NCI-H69 (cell line): ENCODE results near the gene RNF44.
A peak's percentile ranks its signal among the peaks of the same experiment; 100 is the strongest.
"Not testable (repeated sequence)": the region's sequence is repeated elsewhere in the genome, so short reads cannot be mapped to it uniquely, and the experiment has no call there.

ENCODE experiments used
- DNase-seq: peaks from one replicate; lab custom pipeline; 2025; lab: John Stamatoyannopoulos, UW

Gene RNF44

DNA sequence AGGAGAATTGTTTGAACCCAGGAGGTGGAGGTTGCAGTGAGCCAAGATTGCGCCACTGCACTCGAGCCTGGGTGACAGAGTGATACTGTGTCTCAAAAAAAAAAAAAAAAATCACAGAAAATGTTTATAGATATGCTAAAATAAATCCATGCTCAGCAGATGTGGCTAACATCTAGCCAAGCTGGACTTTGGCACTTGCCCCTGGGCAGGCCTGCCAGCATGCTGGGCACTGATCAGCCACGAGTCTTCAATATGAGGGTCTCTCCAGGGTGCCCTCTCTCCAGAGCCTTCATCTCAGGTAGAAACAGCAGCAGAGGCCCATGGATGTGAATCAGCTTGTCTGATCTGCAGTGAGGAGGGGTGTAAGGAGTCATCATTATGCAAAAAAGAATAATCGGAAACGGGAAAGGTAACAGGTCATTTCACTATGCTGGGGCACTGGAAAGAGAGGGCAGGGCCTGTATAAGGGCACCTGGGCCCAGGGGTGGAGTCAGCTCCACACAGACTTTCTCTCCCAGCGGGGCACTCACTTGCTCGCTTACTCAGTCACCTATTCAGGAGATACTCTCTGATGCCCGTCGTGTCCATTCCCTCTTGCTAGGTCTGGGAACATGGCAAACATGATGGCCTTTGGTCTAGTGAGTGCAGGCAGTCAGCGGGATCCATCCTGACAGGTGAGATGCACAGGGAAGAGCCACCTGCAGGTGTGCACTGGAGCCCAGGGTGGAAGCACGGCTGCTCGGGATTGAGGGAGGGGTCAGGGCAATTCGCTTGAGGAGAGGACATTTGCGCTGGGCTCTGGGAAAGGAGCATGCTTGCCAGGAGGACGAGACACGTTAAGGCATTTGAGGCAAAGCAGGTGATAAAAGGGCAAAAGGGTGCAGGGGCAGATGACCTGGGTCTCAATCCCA, 17.1 kb downstream of the RNF44 start:
- DNase-seq, result peak; percentile 30

DNA sequence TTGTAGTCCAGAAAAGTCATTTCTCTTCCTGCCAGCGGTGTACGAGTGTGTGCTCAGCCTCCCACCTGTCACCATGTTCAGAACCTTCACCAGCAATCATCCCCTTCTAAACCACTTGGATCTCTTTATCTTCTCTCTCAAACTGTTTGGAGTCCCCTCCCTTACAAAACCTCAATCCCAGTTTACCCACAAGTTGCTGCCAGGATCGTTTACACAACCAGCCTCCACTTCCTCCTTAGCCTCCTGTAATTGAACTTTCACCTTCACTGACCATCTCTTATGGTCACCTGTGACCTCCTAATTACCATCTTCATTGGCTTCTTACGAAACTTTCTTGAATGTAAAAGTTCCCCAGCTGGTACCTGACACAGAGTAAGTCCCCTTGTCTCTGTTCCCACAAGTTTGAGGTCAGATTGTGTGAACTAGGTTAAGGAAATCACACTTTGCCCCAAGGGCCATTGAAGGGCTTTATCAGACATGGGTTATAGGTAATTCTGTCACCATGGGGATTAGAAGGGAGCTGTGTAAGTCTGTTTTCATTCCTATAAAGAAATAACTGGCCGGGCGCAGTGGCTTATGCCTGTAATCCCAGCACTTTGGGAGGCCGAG, 20.0 kb downstream of the RNF44 start:
- no peak for DNase-seq

- DNase-seq, result no peak
These were observed 21.8 kb downstream of the RNF44 start for GRCh38 chr5:176515396-176515795.

DNA sequence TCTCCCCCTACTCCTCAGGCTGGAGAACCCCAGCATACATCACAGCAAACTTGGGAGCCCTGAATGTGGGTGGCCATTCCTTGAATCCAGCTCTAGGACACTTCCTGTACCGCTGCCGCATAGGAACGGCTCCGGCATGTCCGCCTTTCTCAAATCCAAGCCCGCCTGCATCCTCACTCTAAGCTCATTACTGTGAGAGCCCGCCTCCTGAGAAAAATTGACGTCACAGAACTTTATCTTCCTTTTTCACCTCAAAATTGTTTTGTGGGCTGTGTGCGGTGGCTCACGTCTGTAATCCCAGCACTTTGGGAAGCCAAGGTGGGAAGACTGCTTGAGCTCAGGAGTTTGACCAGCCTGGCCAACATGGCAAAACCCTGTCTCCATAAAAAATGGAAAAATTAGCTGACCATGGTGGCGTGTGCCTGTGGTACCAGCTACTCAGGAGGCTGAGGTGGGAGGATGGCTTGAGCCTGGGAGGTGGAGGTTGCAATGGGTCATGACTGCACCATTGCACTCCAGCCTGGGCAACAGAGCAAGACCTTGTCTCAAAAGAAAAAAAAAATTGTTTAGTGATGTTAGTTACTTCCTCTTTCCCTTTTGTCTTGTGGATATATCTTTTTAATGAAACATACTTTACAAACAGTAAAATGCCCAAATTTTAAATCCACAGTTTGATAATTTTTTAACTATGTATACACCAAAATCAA, 22.8 kb downstream of the RNF44 start:
- DNase-seq, result no peak

DNA sequence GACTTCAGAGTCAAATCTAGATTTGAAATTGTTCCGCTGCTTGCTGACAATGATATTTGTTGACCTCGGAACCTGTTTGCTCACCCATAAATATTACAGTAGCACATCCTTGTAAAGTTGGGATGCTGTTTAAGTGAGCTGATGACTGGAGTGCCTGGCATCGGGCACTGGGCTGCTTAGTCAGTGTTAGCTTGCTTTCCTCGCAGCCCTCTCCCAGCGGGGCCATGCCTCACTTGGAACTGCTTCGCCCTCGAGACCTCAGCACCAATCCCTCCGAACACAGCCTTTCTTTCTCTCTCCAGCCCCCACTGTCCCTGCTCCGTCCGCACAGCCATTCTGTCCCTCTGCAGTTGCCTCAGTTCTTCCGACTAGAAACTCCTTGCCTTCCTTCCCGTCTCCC, 23.4 kb downstream of the RNF44 start:
- no peak for DNase-seq

GRCh38 chr5:176508603-176509002, 28.6 kb downstream of the RNF44 start:
- no peak for DNase-seq

- no peak for DNase-seq
These were observed 29.3 kb downstream of the RNF44 start for GRCh38 chr5:176507911-176508310.

GRCh38 chr5:176503496-176503895, 33.7 kb downstream of the RNF44 start:
- DNase-seq, result no peak

GRCh38 chr5:176501333-176501732, 35.9 kb downstream of the RNF44 start:
- DNase-seq, result no peak

- DNase-seq, result no peak
These were observed 36.7 kb downstream of the RNF44 start for GRCh38 chr5:176500511-176500910.

DNA sequence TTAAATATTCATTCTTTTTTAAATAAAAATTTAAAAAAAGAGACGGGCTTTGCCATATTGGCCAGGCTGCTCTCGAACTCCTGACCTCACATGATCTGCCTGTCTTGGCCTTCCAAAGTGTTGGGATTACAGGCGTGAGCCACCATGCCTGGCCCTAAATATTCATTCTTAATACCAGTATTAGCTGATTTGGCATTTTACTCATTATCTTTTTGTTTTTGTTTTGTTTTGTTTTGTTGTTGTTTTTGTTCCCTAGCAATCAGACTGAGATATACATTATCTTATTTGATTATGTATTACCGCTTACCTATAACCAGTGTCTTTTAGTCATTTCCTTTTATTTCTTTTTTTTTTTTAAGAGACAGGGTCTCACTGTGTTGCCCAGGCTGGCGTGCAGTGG, 37.9 kb downstream of the RNF44 start:
- no peak for DNase-seq

GRCh38 chr5:176497852-176498251, 39.4 kb downstream of the RNF44 start:
- no peak for DNase-seq

DNA sequence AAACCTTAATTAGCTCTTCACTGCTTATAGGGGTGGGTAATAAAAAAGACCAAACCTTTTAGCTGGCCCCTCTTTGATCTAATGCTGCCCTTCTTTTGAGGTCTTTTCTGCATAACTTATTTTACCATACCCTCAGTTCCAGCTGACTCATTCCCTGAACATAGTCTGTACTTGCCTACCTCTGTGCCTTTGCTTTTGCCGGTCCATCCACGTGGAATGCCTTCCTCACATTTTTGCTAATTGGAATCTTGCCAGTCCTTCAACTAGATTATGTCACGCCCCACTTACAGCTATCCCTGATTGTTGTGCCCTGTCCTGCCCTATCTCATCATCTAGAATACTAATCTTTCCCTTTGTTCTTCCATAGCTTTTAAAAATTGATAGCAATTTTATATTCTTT, 44.8 kb downstream of the RNF44 start:
- no peak for DNase-seq

GRCh38 chr5:176491901-176492300, 45.3 kb downstream of the RNF44 start:
- DNase-seq, result no peak

DNA sequence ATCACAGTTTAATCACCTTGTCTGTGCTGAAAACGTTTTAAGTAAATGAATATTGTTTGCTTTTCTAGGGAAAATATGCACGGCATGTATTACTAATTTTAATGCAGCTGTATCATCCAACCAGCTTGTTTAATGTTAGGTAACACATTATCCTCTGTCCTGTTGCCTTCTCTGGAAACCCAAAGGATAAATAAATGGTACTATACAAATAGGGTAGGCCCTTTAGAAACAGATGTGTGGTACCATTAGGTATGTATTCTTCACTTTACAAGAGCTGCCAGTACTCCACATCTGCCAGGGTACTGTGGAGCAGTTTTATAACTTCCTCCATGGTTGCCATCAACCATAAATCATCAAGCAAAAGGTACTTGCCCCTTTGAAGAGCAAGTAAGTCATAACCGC, 46.1 kb downstream of the RNF44 start:
- DNase-seq, result no peak

- DNase-seq, result no peak
These were observed 46.9 kb downstream of the RNF44 start for GRCh38 chr5:176490301-176490700.

GRCh38 chr5:176489077-176489476, 48.1 kb downstream of the RNF44 start:
- DNase-seq, result no peak

DNA sequence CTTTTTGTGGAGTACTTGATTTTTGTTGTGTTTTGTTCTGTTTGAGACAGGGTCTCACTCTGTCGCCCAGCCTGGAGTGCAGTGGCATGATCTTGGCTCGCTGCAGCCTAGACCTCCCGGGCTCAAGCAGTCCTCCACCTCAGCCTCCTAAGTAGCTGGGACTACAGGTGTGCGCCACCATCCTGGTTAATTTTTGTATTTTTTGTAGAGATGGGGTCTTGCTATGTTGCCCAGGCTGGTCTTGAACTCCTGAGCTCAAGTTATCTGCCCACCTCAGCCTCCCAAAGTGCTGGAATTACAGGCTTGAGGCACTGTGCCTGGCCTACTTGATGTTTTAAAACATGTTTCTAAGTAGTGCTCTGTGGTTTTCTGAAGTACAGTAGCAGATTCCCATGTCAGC, 50.0 kb downstream of the RNF44 start:
- not testable (repeated sequence) for DNase-seq

GRCh38 chr5:176486189-176486757, 50.9 kb downstream of the RNF44 start:
- no peak for DNase-seq

DNA sequence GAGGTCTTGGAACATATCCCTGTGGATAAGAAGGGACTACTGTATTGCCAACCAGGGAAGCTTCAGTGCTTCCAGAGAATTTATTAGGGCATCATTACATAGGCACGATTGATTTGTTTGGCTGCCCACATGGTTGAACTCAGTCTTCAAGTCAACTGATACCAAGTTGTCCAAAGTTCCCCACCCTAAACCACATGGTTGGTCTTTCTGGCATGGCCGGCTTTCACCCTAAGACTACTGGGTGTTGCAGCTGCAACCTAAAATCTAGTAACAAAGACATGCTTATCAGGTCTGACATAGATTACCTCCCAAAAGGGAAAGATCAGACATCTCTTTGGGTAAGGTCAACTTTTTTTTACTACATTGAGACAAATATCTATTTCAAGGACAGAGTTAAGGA, 52.0 kb downstream of the RNF44 start:
- DNase-seq, result no peak

DNA sequence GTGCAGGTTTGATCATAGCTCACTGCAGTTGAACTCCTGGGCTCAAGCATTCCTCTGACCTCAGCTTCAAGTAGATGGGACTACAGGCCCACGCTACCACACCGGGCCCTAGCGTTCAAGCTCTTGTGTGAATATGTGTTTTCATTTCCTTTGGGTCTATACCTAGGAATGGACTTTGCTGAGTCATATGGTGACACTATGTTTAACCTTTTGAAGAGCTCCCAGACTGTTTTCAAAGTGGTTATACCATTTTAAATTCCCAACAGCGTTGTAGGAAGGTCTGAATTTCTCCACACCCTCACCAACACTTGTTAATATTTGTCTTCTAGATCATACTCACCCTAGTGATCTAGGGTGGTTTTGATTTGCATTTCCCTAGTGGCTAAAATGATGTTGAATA, 55.5 kb downstream of the RNF44 start:
- DNase-seq, result no peak
